A549 treated with AZD9567 at 1 μM for 4 hours (cell line): ENCODE results near the gene EIF1AX. TPM values are rescaled to one million over a fixed set of nuclear protein-coding genes. Genes with fewer than 3 reads are reported as not detected.

Experiments used
- total RNA-seq: library from RNA; stranded (reverse); fragments of 200-300 nt; extraction: Qiagen RNA extraction; gene quantifications from 5 replicates; pipeline ENCODE4 v1.2.3, GENCODE V29; 2022; ENCODE audit not compliant: insufficient read depth

The EIF1AX gene, protein sequence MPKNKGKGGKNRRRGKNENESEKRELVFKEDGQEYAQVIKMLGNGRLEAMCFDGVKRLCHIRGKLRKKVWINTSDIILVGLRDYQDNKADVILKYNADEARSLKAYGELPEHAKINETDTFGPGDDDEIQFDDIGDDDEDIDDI
- 93.0 to 157 TPM (median 116 TPM) in 5 replicates for total RNA-seq

DNA sequence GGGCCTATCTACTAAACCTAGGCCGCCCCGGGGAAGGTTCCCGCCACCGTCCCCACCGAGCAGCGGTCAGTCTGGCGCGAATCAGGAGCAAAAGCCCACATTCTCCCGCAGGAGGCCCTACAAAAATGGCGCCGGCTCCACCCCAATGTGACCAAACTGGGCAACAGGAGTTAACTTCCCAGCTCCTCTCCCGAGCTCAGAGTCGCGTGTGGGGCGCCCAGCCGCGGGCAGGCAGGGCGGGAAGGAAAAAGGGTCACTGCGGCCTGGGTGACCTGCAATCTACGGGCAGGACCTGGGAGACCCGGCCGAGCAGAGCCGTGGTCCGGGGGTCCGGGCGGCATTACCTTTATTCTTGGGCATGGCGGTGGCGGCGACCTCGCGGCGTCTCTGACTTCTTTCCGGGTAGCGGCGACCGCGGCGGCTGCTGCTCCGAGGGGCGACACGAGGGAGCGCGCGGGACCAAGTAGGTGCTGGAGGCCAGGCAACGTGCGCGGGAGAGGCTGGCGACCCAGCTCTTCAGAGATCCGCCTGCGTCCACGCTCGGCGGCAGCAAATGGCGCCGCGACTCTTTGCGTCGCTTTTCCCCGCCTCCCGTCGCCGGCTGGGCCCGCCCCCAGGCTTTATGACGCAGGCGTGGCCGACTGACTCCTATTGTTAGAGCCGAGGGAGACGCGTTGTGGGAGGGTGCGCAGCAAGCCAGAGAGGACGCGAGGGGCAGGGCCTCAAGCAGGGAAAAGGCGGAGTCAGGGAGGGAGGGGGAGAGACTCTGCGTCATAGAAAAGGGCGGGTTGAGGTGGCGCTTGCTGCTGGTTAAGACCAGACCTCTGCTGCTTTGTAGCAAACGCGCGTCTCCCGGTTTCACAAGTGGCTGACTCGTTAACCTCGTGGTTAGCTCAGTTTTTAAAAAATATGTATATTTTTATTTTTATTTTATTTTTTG lies at the start of gene EIF1AX:
EIF1AX (minus strand) TSS at position 558 of the 940 bp plus-strand sequence; CDS start at position 360, 198 bp downstream.

DNA sequence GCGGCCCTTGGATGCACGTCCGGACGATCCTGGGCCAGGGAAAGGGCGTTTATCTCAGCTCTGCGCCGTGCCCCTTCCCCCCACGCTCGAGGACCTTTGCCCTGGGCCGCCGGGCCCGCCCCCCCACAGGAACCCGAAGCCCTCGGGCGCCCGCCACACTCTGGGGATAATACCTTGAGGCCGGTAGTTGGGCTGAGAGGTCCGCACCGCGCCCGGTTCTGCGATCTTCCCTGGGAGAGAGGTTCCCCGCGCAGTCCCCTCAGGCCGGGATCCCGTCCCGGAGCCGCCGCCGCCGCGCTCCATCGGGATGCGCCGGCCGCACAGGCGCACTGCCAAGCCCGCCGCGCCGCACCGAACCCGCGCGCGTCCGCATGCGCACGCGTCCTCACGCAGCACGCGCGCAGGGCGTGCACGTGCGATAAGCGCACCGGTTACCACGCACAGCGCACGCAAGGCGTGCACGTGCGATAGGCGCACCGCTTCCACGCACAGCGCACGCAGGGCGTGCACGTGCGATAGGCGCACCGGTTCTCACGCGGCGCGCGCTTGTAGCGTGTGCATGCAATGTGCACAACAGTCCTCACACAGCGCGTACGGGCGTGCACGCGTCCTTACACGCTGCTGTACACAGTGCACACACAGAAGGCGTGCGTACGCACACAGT lies 24.9 kb downstream of the EIF1AX start, which contains the start of gene MAP7D2:
MAP7D2 (minus strand) TSS at position 331 of the 664 bp plus-strand sequence; CDS start at position 303, 28 bp downstream.

Other genes starting within 250 kb of the EIF1AX start
- 2.3 to 4.2 TPM (median 4.1 TPM) in 5 replicates for gene BCLAF3, start 150.8 kb downstream of the EIF1AX start, total RNA-seq
- 5.4 to 9.4 TPM (median 5.6 TPM) in 5 replicates for gene MAP7D2, start 24.9 kb downstream of the EIF1AX start, total RNA-seq
- 37.7 to 48.3 TPM (median 44.1 TPM) in 5 replicates for gene RPS6KA3, start 125.1 kb upstream of the EIF1AX start, total RNA-seq